ENCODE data around the gene DPY19L1. TPM values are rescaled to one million over a fixed set of nuclear protein-coding genes. Genes with fewer than 3 reads are reported as not detected.
A peak's percentile ranks its signal among the peaks of the same experiment; 100 is the strongest.
"Not testable (repeated sequence)": the region's sequence is repeated elsewhere in the genome, so short reads cannot be mapped to it uniquely, and the experiment has no call there.

DPY19L1 gene
- total RNA-seq, 1 donor from 2014 or later: 88.0 TPM

DNA sequence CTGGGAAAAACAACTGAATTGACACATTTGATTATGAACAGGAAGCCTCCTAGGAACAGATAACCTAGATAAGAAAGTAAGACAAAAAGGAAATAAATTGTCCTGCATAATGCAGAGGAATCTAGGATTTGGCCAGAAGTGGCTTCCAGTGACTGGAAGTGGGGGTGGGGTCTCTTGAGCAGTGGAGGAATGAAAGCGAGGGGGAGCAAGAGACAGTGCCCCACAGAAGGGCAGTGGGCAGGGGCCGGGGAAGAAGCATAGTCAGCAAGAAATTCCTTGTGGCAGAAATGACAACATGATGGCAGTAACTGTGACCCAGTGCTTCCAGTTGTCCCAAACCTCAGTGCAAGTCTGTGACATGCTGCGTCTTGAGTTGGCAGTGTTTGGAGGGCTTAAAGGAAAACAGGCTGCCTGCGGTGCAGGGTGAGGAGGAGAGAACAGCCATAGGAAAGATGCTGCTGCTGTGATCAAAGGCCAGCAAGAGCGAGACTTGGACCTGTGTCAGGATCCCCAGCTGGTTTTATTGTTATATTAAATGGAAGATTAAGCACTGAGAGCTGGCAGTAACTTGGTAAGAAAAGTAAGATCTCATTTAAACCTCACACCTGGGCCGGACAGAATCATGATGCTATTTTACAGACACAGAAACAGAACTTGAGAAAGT is 119.0 kb downstream of the DPY19L1 start:
- DNase-seq: not testable (repeated sequence)

DNA sequence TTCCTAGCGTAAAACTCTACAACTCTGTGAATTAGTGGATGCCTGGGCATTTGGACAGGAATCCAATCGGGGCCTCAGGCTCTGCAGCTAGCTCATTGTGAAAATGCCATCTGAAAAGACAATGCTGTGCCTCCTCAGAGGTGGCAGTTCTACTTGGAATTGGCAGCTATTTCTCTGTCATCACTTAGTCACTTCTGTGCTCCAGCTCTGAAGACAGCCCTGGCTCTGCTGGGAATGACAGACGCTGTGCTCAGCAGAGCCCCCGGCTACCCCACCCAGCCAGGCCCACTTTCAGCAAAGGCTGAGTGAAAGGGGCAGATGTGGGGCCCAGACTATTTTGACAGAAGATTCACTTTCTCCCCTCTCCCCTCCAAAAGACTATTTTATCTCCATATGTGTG is 119.8 kb downstream of the DPY19L1 start:
- not testable (repeated sequence) for DNase-seq

GRCh38 chr7:34916267-34916666 is 121.0 kb downstream of the DPY19L1 start:
- no peak for DNase-seq

DNA sequence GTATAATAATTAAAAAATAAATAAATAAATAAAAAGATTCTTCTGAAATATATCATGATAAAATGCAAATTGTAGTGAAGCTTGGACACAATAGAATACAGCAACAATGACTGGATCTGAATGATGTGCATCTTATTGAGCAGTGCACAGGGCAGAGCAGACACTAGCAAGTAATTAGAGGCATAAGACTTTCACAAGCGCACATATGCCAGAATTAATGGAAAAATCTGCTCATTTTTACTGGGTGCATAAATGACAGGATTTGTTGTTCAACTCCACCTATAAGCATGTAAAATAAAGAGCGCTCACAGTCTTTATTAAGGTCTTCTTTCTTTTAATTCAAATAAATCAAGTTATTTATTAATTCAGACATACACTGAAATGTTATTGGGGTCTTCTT is 125.0 kb downstream of the DPY19L1 start:
- DNase-seq: no peak

DNA sequence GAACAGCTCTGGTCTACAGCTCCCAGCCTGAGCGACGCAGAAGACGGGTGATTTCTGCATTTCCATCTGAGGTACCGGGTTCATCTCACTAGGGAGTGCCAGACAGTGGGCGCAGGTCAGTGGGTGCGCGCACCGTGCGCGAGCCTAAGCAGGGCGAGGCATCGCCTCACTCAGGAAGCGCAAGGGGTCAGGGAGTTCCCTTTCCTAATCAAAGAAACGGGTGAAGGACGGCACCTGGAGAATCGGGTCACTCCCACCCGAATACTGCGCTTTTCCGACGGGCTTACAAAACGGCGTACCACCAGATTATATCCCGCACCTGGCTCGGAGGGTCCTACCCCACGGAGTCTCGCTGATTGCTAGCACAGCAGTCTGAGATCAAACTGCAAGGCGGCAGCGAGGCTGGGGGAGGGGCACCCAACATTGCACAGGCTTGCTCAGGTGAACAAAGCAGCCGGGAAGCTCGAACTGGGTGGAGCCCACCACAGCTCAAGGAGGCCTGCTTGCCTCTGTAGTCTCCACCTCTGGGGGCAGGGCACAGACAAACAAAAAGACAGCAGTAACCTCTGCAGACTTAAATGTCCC is 130.9 kb downstream of the DPY19L1 start:
- not testable (repeated sequence) for DNase-seq

DNA sequence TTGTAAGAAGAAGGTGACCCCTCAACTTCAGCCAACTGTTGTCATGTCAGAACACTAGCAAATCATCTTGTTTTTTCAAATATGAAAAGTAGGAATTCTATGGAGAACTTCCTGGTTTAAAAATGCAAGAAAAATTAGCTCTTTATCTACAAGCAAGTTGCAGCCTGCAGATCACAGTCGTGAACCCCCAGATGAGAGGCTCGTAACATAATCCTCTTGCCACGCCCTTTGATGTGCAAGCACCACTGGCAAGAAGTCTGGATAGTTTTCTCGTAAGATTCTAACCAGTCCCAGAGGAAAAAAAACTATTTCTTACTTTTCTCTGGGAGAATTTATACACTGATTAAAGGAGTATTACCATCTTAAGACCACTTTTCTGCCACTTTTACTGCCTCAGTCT is 132.3 kb downstream of the DPY19L1 start:
- DNase-seq: no peak

GRCh38 chr7:34903921-34904320 is 133.4 kb downstream of the DPY19L1 start:
- DNase-seq: not testable (repeated sequence)

DNA sequence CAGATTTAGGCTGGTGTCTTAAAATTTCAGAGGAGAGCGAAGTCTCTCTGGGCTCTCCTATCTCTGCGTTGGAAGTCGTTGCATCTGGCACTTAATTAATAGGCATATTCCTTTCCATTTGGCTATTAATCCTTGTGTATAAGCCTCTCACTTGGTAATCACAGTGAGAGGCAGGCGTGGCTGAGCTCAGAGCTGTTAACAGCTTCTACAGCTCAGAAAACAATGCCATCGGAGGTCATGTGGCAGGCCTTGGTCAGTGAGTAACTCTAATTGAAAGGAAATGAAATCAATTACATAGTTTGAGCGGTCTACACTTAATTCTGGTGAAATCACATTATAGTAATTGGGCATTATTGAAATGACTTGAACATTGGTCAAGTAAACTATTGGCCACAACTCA is 135.1 kb downstream of the DPY19L1 start:
- no peak for DNase-seq

DNA sequence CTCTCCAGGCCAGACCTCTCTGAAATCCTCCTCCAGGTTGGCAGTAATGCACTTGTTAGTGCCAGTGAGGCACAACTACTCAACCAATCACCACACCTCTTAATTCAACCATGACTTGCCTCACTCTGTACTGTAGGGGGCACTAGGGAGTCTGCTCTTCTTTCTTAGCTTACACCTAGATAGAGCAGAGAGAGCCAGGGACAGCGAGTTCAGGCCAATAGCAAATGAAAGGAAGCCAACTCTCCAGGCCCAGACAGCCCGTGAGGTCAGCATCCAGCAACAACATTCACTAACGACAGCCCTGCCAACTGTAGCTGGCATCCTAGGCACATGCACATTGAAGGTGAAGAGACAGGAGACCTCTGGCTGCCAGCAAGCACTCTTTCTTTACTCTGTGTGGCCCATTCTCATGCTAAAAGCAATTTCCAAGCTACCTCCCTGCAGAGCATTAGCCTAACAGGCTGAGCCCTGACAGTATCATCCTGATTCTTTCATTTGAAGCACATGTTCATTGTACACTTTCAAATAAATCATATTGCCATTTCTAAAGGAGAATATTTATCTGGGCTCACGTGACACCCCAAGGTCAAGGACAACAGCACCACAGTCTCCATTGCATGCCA is 136.3 kb downstream of the DPY19L1 start:
- no peak for DNase-seq

DNA sequence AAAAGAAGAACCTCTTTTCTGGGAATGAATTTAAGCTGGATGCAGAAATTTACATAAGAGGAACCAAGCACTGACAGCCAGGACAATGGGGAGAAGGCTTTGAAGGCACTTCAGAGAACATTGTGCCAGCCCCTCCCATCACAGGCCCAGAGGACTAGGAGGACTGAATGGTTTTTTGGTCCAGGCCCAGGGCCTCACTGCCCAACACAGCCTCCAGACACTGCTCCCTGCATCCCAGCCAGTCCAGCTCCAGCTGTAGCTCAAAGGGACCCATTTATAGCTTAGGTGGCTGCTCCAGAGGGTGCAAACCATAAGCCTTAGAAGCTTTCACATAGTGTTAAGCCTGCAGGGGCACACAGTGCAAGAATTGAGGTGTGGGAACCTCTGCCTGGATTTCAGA is 142.1 kb downstream of the DPY19L1 start:
- DNase-seq: no peak

GRCh38 chr7:34889951-34890350 is 147.3 kb downstream of the DPY19L1 start:
- no peak for DNase-seq

- DNase-seq: no peak
These were observed 150.4 kb downstream of the DPY19L1 start for GRCh38 chr7:34886856-34887255.

- DNase-seq: not testable (repeated sequence)
These were observed 153.4 kb downstream of the DPY19L1 start for GRCh38 chr7:34883855-34884254.

DNA sequence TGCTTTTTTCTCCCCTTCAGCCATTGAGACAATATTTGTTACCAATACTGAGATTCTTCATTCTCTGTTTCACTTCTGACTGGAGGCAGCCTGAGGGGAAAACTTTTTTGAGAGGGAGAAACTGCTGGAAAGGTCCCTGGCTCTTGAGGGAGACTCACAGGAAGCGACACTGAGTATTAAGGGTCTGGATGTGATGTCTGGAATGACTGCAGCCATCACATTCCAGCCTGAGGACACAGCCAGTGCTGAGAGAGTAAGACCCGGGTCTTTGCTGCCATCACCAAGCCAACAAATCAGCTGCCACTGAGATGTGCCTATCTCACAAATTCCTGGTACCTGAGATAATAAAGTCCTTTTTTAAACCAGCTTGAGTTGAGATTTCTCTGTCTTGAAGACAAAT is 157.4 kb downstream of the DPY19L1 start:
- DNase-seq: no peak

GRCh38 chr7:34878944-34879735 is 158.1 kb downstream of the DPY19L1 start:
- DNase-seq: not testable (repeated sequence)

Small RNA genes lying within 50 kb of the gene (small RNA-seq; reads per million reads assigned to genes)
- gene MIR548N (0.49 reads per million, percentile 48 among the genes with 10 or more reads in this experiment), gene RF00322 (not detected)

Other genes starting within 250 kb of the DPY19L1 start
- gene TBX20, start 216.6 kb upstream of the DPY19L1 start, total RNA-seq: not detected

All from occipital lobe (tissue), 3 donors.